NOMO-1 (cell line): ENCODE measurements around the gene RHEB.

Experiments
- DNase-seq, 2 experiments: peaks; one replicate each; lab custom pipeline; 2025; ENCODE audit not compliant: unreplicated experiment in 2 of 2; lab: John Stamatoyannopoulos, UW

The RHEB gene

DNA sequence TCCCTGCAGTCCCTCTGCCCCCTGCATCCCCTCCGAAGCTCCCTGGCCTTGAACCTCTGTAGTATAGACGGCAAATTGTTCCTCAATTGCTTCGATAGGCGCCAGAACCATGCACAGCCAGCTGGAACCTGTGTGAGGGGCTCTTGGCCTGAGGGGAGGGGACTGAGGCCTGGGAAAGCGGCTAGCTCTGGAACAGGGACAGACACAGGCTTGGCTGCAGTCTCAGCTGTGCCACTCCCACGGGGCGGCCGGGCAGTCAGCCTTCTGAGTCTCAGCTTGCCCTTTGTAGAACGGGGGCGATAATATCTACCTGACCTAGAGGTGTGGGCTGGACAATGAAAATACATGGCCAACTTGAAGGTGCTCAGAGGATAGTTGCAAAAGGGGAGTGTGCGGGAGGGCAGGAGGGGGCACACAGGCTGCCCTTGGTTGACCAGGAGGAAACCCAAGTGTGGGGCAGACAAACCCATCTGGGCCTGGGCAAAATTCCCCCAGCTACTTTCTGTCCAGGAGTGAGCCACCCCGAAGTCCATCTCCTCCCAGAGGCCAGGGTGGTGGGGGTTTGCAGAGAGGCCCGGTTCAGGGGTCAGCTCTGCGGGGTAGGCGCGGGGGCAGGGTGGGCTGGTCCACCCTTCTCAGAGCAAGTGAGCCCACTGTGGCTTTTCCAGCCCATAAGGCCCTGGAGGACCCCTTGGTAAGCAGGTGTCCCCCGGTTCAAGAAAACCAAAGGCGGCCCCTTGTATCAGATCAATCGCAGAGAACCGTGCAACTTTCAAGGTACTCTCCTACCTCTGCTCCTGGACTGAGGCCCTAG, 84.4 kb downstream of the RHEB start:
- DNase-seq: no peak

DNA sequence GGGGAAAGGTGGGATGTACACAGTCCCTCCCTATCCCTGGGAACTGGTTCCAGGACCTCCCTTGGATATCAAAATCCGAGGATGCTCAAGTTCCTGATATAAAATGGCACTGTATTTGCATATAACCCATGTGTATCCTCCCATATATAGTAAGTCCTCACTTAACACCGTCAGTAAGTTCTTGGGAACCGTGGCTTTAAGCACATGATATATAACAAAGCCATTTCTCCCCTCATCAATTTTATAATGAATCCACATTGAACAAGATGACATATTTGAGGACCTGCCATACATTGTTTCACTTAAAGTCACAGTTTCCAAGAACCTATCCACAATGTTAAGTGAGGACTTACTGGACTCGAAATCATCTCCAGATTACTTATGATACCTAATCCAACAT, 85.1 kb downstream of the RHEB start:
- DNase-seq: no peak

- DNase-seq: no peak
These were observed 85.8 kb downstream of the RHEB start for GRCh38 chr7:151433721-151434400.

DNA sequence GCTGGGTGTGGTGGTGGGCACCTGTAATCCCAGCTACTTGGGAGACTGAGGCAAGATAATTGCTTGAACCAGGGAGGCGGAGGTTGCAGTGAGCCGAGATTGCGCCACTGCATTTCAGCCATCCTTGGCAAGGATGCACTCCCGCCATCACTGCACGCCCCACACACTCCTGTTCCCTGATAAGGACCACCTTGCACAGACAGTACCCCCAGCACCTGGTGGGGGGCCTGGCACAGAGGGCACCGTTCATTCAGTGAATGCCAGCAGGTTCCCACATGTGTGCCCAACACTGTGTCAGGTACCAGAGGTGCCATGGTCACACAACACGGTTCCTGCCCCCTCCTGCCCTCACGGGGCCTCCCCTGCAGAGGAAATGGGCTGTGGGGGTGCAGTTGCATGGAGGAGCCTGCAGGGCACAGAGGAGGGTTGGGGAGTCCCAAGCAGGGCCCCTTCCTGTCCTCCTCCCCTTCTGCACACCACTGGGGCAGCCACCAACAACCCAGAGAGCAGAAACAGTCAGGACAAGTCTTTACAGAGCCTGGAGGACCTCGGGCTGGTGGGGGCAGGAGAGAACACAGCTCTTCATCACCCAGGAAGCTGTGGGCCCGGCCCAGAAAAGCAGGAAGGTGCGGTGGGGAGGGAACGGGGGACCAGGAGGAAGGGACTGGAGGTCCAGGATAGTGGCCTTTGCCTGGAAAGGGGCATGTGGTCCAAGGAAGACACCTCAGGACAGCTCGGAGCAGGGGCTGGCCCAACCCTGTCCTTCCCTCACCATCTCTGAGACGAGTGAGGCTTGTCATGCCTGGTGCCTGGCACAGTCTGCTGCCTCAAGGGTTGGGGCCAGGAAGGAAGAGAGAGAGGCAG, 86.8 kb downstream of the RHEB start:
- peak in 1 of 2 experiments; percentile 3 for DNase-seq

DNA sequence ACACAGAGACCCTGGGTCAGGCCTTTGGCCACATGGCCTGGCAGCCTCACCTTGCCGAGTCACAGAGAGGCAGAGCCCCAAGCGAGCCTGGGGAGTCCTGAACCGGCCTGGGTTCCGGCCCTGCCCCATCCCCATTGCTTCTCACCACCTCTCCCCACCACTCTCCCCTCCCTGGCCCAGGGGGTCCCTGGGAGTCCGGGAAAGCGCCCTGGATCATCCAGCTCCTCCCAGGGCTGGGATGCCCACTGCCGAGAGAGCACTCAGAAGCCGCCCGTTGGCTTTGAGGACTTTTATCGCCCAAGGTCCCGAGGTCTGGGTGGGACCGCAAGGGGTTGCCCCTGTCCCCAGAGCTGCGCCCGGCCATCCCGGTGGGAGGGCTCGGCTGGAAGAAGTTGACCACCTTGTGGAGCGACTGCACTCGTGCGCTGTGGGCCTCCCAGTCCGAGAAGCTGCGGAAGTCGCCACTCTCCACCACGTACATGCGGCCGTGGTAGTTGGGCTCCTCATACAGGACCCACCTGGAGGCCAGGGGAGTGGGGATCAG, 87.9 kb downstream of the RHEB start:
- no peak for DNase-seq

DNA sequence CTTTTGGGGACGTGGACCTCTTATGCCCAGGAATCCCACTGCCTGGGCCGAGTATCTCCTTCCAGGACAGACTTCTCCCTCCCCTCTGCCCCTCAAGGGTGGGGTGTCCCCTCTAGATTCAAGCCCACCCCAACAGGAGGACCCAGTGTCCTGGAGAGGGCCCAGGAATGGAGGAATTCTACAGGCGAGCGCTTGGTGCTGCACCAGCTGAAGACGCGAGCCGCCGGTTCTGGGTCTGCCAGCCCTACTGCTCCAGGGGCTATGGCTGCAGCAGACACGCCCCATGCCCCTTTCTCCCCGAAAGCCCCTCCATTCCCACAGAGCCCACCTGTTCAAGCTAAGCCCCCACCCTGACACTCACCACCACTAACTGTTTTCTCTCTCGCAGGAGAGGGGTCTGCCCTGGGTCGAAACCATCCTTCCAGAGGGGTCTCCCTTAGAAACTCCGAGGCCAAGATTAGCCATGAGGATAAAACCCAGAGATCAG, 88.4 kb downstream of the RHEB start:
- DNase-seq: no peak

DNA sequence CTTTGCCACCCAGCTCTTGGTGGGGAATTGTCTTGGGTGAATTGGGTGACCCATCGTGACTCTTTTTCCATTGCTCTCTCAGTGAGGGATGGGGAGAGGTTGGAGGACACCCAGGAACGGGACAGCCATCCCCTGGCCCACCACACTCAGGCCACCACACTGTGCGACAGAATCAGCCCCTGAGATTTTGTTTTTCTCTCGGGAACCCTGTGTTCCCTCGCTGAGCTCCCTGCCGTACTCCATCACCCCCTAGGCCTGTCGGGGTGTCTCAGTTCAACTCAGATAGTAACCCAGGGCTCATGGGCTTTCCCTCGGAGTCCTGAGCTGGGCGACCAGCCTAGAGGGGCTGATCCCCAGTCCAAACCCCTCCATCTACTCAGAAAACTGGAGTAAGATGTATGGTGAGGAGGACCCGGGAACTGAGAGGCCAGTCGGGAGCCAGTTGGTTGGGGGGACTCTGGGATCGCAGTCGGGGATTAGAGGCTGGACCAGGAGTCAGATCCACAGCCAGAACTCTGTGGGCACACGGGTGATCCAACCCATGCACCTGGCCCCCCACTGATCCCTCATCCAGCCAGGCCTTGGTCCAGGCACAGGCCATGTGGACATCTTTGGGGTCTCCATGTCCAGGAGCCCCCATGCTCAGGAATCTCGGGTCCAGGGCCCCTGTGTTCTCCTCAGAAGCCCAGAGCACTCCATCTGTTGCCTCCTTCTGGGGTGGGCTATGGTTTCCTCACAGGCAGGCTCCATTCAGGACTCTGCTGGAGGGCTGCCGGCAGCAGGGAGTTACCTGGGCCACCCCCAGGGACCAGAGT, 89.1 kb downstream of the RHEB start:
- no peak for DNase-seq

DNA sequence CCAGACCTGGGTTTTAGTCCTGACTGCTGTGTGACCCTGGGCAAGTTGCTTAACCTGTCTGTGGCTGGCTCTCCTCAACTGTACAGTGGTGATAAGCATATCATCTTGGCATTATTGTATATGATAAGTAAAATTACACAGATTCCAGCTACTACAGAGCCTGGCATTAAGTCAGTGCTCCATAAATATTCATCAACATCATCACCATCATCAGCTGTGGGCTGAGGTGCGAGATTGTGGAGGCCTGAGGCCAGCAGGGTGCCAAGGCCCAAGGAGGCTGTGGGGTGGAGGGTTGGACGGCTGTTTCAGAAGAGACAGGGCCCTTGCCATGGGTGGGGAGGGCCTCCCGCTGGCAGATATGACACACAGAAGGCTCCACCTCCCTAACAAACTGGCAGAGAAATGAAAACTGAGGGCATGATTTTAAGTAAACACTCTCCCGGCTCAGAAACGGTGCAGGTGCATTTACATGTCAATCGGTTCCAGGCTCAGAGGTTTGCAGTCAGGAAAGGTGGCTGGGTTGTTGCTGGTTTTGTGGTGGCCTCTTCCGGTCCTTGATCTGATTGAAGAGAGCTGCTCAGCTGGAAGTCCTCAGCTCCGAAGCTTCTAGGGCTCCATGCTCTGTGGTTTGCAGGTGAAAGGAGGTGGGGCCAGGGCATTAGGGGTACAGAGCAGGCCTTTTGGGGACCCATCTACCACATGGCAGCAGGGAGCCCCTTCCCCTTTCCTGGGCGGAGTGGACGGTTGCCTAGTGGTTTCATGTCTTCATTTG, 89.9 kb downstream of the RHEB start:
- no peak for DNase-seq

- DNase-seq: no peak
These were observed 90.5 kb downstream of the RHEB start for GRCh38 chr7:151429237-151429559.

- DNase-seq: no peak
These were observed 91.1 kb downstream of the RHEB start for GRCh38 chr7:151428378-151429236.

DNA sequence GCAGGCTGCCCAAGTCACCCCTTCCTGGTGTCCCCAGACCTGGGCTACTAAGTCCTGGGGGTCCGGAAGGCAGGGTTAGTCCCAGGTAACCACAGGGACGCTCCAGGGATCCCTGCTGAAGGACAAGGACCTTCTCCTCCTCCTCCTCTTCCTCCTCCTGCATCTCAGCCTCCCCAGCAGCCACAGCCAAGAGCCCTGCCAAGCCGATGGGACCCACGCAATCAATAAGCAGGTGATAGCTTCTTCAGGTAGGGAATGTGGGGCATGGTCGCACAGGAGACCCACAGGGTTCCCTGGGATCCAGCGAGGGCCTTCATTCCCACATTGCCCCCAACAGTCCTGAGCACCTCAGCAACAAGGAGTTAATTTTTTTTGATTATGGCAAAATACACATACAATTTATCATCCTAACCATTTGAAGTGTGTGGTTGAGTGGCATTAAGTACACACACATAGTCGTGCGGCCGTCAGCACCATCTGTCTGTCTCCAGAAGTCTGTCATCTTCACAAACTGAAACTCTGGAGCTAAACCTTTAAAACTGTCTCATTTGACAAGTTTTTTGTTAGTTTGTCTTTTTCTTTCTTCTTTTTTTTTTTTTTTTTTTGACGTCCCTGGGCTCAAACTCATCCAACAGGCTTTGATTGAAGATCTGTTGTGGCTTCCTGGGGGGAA, 91.9 kb downstream of the RHEB start:
- no peak for DNase-seq

DNA sequence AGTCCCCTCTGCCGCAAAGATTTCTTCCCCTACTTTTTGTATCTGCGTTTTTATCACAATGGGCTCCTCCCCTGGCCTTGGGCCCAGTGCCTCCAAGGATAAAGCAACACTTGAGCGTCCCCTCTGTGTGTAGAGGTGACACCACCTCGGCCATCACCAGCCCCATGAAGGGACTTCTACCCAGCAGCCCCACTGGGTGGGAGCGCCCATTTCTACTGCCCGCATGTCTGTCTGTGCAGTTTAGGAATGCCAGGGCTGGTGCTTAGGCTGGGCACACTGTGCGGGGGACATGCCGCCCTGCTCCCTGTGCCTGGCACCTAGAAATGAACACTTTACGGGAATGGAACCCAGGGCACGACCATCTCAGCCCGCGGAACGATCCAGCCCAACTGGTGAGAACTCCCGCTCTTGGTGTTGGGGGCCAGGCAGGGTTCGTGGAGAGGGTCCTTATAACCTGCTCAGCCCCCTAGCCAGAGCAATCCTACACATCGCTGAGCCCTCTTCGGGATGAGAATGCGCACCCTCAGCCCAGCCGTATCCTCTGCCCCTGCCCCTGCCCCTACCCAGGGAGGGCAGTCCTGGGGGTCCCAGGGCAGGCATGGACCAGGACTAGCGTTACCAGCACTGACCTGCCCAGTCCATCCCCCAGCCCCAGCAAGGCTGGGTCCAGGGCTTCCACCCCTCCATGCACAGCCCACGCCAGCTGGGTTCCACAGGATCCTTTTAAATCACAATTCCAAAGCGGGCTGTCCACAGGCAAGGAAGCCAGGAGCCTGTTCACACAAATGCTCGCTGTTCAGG, 92.6 kb downstream of the RHEB start:
- DNase-seq: no peak

DNA sequence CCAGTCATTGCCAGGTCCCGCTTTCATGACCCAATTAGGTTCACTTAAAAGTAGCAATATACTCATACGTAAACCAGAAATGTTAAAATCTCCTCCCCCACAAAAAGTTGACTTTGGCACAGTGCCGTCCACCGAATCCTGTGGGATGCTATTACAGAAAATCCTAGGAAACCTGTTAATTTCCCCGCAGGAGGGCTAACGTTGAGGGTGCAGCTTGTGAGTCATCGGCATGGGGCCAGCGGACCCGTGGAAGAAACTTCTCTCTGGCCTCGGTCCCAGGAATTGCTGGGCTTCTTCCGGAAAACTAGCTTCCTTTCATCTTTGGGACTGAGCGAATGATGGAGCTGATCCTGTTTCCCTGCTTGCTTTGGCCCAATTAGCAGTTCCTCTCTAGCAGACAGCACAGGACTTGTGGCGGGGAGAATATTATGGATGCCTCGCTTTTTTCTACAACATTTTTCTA, 93.2 kb downstream of the RHEB start:
- no peak for DNase-seq

GRCh38 chr7:151425670-151426440, 93.8 kb downstream of the RHEB start:
- DNase-seq: no peak

DNA sequence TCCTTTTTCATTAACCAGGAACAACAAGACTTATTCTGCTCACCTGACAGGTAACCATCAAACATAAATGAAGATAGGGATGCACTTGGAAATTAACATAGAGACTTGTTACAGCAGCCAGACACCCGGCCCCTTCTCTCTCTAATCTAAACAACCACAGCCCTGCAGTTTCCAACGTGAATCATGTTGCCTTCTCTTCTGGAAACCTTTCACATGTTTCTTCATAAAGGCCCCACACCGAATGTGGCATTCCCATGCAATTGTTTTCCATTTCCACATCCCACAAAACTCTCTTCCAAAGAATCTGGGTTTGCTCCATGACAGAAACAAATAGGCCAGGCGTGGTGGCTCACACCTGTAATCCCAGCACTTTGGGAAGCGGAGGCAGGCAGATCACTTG, 94.9 kb downstream of the RHEB start:
- DNase-seq: no peak

- DNase-seq: no peak
These were observed 95.8 kb downstream of the RHEB start for GRCh38 chr7:151423936-151424335.
